ENCODE measurements around the gene ASB2.

DNA sequence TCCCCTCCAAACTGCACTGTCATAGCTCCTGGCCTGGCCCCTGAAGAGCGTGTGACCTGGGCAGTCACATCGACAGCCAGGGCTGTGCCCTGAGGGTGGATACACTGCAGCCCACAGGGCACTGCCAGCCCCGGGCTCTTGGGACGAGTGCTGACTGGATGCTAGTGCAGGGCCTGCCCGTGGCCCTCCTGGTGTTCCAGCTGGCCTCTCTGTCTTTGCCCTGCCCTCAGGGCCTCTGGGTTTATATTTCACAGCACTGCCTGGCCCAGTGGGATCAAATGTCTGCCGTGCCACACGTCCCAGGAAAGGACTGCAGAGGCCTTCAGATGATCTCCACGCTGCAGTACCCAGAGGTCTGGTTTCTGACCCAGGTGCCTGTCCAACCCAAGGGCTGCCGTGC, 10.6 kb upstream of the ASB2 start:
- TF ChIP-seq, protein P1, sequence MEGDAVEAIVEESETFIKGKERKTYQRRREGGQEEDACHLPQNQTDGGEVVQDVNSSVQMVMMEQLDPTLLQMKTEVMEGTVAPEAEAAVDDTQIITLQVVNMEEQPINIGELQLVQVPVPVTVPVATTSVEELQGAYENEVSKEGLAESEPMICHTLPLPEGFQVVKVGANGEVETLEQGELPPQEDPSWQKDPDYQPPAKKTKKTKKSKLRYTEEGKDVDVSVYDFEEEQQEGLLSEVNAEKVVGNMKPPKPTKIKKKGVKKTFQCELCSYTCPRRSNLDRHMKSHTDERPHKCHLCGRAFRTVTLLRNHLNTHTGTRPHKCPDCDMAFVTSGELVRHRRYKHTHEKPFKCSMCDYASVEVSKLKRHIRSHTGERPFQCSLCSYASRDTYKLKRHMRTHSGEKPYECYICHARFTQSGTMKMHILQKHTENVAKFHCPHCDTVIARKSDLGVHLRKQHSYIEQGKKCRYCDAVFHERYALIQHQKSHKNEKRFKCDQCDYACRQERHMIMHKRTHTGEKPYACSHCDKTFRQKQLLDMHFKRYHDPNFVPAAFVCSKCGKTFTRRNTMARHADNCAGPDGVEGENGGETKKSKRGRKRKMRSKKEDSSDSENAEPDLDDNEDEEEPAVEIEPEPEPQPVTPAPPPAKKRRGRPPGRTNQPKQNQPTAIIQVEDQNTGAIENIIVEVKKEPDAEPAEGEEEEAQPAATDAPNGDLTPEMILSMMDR (IDR thresholded peaks at IDR 0.05; ENCODE audit: low read depth, low read length, poor library complexity, severe bottlenecking) = no peak
- no peak for TF ChIP-seq EZH2phosphoT487 (IDR thresholded peaks at IDR 0.05; ENCODE audit: borderline replicate concordance, low read length)

All from DOHH2 (cell line).